Tibial artery (tissue), 4 donors: ENCODE measurements around the gene FAM156A.
"Not testable (repeated sequence)": the region's sequence is repeated elsewhere in the genome, so short reads cannot be mapped to it uniquely, and the experiment has no call there.

Experiments used
- DNase-seq, 2 donors: peaks; one replicate each; pipeline ENCODE4 v3.0.0-alpha.2; 2019
- H3K27ac ChIP-seq, 2 donors: fragments of 200-600 bp; sonication (generic) in 1 of 2; 1 replicate in 1 of 2; 2 replicates in 1 of 2; pipeline ENCODE4 v1.5.1; 2018 to 2019; ENCODE audit warnings: mild to moderate bottlenecking in 1 of 2
- H3K27me3 ChIP-seq, 2 donors: fragments of 200-600 bp; sonication (generic) in 1 of 2; one replicate each; pipeline versions ENCODE4 v1.5.1 to v1.6.0; 2016 to 2019
- H3K36me3 ChIP-seq, 3 donors: fragments of 200-600 bp; sonication (generic) in 2 of 3; one replicate each; pipeline ENCODE4 v1.5.1; 2016 to 2019; ENCODE audit warnings: mild to moderate bottlenecking in 2 of 3
- H3K4me1 ChIP-seq, 4 donors: fragments of 200-600 bp; sonication (generic) in 2 of 4; 1 replicate in 3 of 4; 2 replicates in 1 of 4; pipeline ENCODE4 v1.5.1; 2016 to 2019
- H3K4me3 ChIP-seq, 2 donors: fragments of 200-600 bp; sonication (generic) in 1 of 2; 1 replicate in 1 of 2; 2 replicates in 1 of 2; pipeline ENCODE4 v1.5.1; 2018 to 2019; ENCODE audit warnings: mild to moderate bottlenecking in 2 of 2
- H3K9me3 ChIP-seq, 3 donors: fragments of 200-600 bp; sonication (generic) in 1 of 3; one replicate each; pipeline ENCODE4 v1.5.1; 2016 to 2019
- CTCF ChIP-seq, 2 experiments: fragments of 200-600 bp in 1 of 2; fragments of 450-650 bp in 1 of 2; IDR thresholded peaks; one replicate each; pipeline ENCODE4 v1.5.1; 2017 to 2019; ENCODE audit warnings: antibody characterized with exemption in 2 of 2, mild to moderate bottlenecking in 1 of 2, moderate library complexity in 1 of 2
- intact Hi-C: fragments of 100-400 bp; cut with DNase I; formaldehyde crosslinking; loops from one replicate; pipeline ENCODE4 v1.15.0; 2023; ENCODE audit warnings: low total_unique reads

The FAM156A gene

GRCh38 chrX:52934704-52935469 is 23.4 kb downstream of the FAM156A start:
- H3K9me3 ChIP-seq: no peaks in the 10 kb centered on the region
- no peaks in the 10 kb centered on the region for H3K36me3 ChIP-seq
- intact Hi-C loops: no loop called here
- H3K27me3 ChIP-seq: no peaks in the 10 kb centered on the region
- peak overlapping the region; percentile 59 to 67 for H3K4me3 ChIP-seq
- peak; percentile 73 to 96 for TF ChIP-seq CTCF (IDR thresholded peaks at IDR 0.05)
- H3K4me1 ChIP-seq: peaks cover 0 to 4% (median 0%) of the 10 kb centered on the region in 4 donors
- peak; percentile 87 to 94 for DNase-seq
- peak overlapping the region; percentile 90 to 97 for H3K27ac ChIP-seq

- Histone ChIP-seq H3K36me3 (no peaks in the 10 kb centered on the region), H3K4me1 (peaks cover 0 to 4% (median 0%) of the 10 kb centered on the region in 4 donors), H3K4me3 (peak overlapping the region; percentile 59 to 67), H3K27ac (peak overlapping the region; percentile 90 to 97), H3K27me3 (no peaks in the 10 kb centered on the region), H3K9me3 (no peaks in the 10 kb centered on the region)
- TF ChIP-seq CTCF (IDR thresholded peaks at IDR 0.05): no peak
- no peak for DNase-seq
- intact Hi-C loops: no loop called here
Observed at GRCh38 chrX:52933976-52934703, 24.2 kb downstream of the FAM156A start.

DNA sequence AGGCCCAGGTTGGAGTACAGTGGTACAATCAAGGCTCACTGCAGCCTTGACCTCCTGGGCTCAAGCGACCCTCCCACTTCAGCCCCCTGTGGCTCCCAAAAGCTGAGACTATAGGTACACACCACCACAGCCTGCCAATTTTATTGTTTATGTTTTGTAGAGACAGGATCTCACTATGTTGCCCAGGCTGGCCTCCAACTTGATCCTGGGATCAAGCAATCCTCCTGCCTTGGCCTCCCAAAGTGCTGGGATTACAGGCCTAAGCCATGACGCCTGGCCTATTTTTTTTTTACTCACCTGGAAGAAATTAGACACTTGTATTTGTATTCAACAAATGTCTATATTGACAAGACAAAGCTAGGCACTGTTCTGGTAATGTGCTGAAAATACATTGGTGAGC is 25.1 kb downstream of the FAM156A start:
- Histone ChIP-seq H3K9me3 (no peaks in the 10 kb centered on the region), H3K36me3 (no peaks in the 10 kb centered on the region), H3K27ac (no peak overlapping the region), H3K4me1 (peaks cover 0 to 4% (median 0%) of the 10 kb centered on the region in 4 donors), H3K27me3 (no peaks in the 10 kb centered on the region), H3K4me3 (no peak overlapping the region)
- no peak for TF ChIP-seq CTCF (IDR thresholded peaks at IDR 0.05)
- DNase-seq: no peak
- intact Hi-C loops: no loop called here

DNA sequence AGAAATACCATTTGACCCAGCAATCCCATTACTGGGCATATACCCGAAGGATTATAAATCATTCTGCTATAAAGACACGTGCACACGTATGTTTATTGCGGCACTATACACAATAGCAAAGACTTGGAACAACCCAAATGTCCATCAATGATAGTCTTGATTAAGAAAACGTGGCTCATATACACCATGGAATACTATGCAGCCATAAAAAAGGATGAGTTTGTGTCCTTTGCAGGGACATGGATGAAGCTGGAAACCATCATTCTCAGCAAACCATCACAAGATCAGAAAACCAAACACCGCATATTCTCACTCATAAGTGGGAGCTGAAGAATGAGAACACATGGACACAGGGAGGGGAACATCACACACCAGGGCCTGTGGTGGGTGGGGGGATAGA is 28.1 kb downstream of the FAM156A start:
- H3K27ac ChIP-seq, H3K27me3 ChIP-seq, H3K9me3 ChIP-seq, DNase-seq, intact Hi-C loops, H3K4me3 ChIP-seq, H3K4me1 ChIP-seq, H3K36me3 ChIP-seq: not testable (repeated sequence)

DNA sequence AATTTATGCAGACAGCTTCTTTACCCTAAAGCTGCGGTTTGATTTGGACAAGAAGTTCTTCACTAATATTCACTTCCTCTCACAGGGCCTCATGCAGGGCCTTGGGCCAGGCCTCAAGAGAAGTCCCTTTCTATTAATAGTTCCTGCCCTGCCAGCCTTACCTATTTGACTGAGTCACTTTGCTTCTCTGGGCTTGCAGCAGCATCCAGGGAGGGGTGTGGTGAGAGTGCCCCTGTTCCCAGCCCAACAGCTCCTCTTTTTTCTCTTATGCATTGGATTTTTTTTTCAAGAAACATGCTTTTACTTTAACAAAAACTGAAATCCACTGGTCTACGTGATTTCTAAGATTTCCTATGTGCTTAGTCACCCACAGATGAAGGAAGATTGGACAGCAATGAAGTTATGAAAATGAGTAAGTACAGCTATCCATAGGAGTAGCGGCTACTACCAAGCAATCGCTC is 34.5 kb downstream of the FAM156A start:
- intact Hi-C loops: no loop called here
- Histone ChIP-seq H3K27me3 (no peaks in the 10 kb centered on the region), H3K27ac (peak overlapping the region; percentile 37 to 55), H3K9me3 (no peaks in the 10 kb centered on the region), H3K4me1 (peaks cover 0 to 19% (median 10%) of the 10 kb centered on the region in 4 donors), H3K36me3 (no peaks in the 10 kb centered on the region), H3K4me3 (no peak overlapping the region)
- TF ChIP-seq CTCF (IDR thresholded peaks at IDR 0.05): no peak
- DNase-seq: peak in 1 of 2 donors; percentile 65

DNA sequence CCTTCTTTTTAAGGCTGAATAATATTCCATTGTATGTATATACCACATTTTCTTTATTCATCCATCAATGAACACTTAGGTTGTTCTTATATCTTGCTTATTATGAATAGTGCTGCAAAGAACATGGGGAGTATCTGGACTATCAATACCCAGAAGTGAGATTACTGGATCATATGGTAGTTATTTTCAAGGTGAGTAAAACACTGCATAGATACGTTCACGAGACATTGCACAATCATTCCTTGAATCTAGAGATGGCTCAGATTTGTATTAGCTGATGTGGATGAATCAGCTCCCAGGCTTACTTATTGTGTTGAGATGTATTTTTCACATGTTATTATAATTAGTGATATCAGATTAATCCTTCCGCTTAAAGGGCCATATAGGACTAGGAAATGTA is 43.6 kb downstream of the FAM156A start:
- H3K27me3 ChIP-seq: not testable (repeated sequence)

DNA sequence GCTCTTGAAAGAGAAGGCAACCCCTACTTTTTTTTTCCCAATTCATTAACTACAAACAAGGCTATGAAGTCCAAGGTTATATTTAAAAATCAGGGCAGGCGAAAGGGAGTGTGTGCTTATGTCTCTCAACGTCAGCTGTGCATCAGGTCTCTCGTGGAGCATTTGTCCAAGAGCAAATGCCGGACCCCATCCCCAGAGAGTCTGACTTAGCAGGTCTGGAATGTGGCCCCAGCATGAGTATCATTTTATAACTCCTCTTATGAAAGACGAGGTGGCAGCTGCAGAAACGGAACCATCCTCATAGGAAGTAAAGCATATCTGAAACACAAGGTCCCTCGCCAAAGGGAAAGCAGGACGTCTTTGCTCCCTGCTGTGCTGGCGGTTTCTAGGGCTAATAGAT is 44.6 kb downstream of the FAM156A start:
- H3K4me1 ChIP-seq, intact Hi-C loops: not testable (repeated sequence)

More for the DNA sequence above, 43.6 kb downstream of the FAM156A start:
- H3K27ac ChIP-seq, H3K4me1 ChIP-seq, H3K9me3 ChIP-seq, DNase-seq, H3K36me3 ChIP-seq, intact Hi-C loops, H3K4me3 ChIP-seq: not testable (repeated sequence)

GRCh38 chrX:52909313-52909969 is 48.9 kb downstream of the FAM156A start:
- H3K4me3 ChIP-seq, H3K27me3 ChIP-seq, H3K4me1 ChIP-seq, H3K27ac ChIP-seq, H3K36me3 ChIP-seq, intact Hi-C loops, H3K9me3 ChIP-seq, DNase-seq: not testable (repeated sequence)

More for the DNA sequence above, 44.6 kb downstream of the FAM156A start:
- not testable (repeated sequence) for H3K9me3 ChIP-seq, H3K36me3 ChIP-seq, H3K4me3 ChIP-seq, H3K27ac ChIP-seq, DNase-seq, H3K27me3 ChIP-seq

DNA sequence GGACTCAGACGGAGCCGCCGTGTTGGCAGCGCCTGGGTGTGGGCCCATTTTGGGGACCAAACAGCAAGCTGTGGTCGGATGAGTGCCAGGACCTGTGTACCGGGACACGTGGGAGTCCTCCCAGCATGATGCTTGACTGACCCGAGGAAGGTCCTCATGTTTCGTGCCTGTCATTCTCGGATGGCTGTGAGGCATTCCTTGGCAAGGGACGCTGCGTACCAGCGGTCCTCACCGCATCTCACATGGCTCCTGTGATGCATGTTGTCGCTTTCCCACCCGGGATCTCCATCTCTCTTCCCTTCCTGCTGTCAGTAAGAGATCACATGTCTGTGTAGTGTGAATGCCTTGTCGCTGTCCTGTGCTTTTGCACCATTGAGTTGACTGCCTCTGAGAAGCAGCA is 50.4 kb downstream of the FAM156A start:
- DNase-seq, intact Hi-C loops, H3K4me3 ChIP-seq: not testable (repeated sequence)

More for the DNA sequence above, 50.4 kb downstream of the FAM156A start:
- not testable (repeated sequence) for H3K27ac ChIP-seq, H3K36me3 ChIP-seq, H3K4me1 ChIP-seq, H3K9me3 ChIP-seq, H3K27me3 ChIP-seq
